GM21423 (cell line): Measurements from ENCODE around the gene CRYGC.
"Not testable (repeated sequence)": the region's sequence is repeated elsewhere in the genome, so short reads cannot be mapped to it uniquely, and the experiment has no call there.

Experiments
- ATAC-seq: cut with Tn5 transposase; IDR thresholded peaks from one replicate; pipeline ENCODE4 v1.9.1; 2021; ENCODE audit warnings: mild to moderate bottlenecking, moderate library complexity; ENCODE audit not compliant: unreplicated experiment

CRYGC gene

DNA sequence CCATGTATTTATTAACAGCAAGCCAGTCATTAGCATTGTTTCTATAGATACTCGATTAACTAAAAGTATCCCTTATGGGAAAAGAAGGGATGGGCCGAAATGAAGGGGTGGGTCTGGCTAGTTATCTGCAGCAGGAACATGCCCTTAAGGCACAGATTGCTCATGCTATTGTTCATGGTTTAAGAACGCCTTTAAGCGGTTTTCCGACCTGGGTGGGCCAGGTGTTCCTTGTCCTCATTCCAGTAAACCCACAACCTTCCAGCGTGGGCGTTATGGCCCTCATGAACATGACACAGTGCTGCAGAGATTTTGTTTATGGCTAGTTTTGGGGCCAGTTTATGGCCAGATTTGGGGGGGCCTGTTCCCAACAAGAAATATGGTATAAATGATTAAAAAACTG, 8.7 kb upstream of the CRYGC start:
- ATAC-seq = not testable (repeated sequence)

GRCh38 chr2:208136716-208137094, 7.1 kb upstream of the CRYGC start:
- no peak for ATAC-seq

- no peak for ATAC-seq
Measured at GRCh38 chr2:208135794-208136715, 6.4 kb upstream of the CRYGC start.

DNA sequence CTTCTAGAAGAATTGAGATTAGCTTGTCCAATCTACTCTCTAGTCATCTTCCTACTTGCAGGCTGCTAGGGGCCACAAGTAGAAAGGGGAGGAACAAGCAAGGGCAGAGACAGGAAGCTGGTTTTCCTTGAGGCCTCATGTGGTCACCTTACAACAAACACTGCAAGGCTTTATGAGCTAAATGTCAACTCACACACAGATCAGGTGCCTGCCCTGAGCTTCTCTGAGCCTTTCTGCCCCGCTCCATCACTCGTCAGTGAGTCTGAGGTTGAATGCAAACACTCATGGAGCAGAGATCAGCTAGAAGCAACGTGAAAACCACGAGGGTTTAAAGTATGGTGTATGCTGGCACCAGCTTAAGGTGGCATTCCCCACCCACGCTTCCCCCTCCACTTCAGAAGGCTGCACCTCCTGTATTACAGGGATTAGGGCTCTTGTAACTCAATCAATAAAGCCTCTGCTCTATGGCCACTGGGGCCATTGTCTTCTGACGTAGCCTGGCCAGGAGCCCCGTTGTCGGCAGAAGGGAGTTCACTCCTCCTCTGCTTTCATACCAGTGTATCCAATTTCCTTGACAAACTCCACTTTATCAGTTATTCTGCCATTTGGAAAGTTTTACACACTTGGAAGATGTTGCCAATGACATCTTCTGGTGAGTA, 5.4 kb upstream of the CRYGC start:
- peak; percentile 51 for ATAC-seq

GRCh38 chr2:208130712-208131110, 1.1 kb upstream of the CRYGC start:
- no peak for ATAC-seq

DNA sequence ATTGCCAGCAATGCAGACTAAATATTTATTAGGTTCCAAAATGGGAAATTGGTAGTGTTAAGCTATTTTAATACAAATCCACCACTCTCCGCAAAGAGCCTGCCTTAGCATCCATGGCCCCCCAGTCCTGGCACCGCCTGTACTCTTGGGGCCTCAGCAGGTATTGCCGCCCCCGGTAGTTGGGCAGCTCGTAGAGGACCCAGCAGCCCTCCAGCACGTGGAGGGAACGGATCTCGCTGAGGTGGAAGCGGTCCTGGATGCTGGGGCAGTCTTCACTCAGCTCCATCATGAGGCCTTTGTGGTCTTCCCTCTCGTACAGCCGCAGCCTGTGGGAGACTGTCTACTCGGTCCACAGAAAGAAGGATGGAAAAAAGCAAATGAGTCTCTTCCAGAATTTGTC, 1.5 kb downstream of the CRYGC start:
- no peak for ATAC-seq

GRCh38 chr2:208127090-208127489, 2.5 kb downstream of the CRYGC start:
- ATAC-seq = no peak

GRCh38 chr2:208125251-208125650, 4.4 kb downstream of the CRYGC start:
- no peak for ATAC-seq

DNA sequence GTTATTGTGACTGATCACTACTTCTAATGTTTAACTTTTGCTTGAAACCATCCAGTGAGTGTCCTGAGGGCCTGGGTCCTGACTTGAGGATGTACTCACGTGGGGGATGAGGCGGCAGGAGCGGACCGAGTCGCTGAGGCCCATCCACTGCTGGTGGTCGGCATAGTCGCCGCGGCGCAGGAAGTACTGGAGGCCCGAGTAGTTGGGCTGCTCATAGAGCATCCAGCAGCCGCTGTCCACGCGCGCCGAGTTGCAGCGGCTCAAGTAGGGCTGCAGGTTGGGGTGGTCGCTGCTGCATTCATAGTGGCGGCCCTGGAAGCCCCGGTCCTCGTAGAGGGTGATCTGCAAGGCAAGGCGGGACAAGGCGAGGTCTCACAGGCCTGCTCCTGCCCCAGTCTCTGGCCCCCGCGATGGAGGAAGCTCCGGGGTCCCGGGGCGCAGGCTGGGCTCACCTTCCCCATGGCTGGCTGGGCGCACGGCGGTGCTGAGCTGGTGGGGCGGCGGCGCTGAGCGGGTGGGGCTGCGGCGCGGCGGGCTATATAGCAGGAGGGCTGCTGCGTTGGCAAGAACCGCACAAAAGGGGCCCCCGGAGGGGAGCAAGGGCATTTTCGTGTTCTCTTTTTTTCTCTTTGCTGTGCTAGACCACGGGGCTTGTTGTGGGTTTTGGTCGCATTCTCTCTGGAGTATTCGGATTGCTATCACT, 5.5 kb downstream of the CRYGC start, which contains the start of gene CRYGD:
CRYGD (minus strand) TSS at position 512 of the 703 bp plus-strand sequence; CDS start at position 461, 51 bp downstream.
- ATAC-seq = not testable (repeated sequence)

DNA sequence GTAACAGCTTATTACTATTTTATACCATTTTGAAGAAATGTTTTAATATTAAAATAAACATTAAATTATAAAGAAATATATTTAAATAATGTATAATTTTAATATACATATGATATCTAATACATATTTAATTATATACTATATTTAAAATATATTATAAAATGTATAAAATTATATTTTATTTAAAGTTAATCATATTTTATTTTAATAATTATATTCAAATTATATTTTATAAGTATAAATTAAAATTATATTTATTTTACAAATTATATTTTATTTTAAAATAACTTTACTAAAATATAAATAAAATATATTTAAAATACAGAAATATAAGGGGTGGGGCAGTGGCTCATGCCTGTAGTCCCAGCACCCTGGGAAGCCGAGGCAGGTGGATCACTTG, 7.4 kb downstream of the CRYGC start:
- ATAC-seq = no peak

DNA sequence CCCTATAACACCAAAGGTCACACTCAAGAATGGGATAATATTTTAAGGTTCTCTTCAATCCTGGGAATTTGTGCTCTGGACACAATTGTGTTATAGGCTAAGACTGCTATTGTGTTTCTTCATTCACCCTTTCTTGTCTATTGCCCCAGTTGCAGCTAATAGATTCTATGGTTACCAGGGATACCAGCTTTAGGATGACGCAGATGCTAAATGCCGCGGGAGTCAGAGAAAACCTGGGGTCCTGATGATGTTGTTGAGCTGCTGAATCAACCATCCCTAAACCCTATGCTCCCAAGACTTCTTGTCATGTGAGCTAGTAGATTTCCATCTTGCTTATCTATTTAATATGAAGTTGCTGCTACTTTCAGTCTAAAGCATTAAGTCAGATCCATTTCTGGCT, 10.7 kb downstream of the CRYGC start:
- ATAC-seq = no peak

DNA sequence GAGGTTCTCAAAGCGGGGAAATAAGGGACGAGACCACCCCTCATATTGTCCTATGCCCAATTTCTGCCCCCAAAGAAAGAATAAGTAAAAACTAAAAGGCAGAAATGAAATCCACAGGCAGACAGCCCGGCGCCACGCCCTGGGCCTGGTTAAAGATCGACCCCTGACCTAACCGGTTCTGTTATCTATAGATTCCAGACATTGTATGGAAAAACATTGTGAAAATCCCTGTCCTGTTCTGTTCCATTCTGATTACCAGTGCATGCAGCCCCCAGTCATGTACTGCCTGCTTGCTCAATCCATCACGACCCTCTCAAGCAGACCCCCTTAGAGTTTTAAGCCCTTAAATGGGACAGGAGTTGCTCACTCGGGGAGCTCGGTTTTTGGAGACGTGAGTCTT, 12.2 kb downstream of the CRYGC start:
- not testable (repeated sequence) for ATAC-seq

DNA sequence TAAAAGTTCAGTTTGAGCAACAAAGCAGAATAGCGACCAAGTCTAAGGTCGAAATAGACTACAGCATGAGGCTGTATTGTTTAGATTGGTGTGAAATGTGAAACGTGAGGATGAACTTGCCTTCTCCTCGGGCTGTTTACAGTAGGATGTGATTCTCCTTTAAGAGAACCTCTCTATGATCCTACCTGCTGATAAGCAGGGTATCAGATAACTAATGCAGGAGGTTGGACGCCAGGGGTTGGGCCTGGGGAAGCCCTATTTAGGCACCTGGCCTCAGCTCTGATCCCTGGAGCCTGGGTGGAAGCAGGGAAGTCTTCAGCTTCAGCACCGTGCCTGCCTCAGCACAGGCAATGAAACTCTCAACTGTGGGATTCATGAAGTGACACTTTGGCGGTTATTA, 16.7 kb downstream of the CRYGC start:
- ATAC-seq = no peak

DNA sequence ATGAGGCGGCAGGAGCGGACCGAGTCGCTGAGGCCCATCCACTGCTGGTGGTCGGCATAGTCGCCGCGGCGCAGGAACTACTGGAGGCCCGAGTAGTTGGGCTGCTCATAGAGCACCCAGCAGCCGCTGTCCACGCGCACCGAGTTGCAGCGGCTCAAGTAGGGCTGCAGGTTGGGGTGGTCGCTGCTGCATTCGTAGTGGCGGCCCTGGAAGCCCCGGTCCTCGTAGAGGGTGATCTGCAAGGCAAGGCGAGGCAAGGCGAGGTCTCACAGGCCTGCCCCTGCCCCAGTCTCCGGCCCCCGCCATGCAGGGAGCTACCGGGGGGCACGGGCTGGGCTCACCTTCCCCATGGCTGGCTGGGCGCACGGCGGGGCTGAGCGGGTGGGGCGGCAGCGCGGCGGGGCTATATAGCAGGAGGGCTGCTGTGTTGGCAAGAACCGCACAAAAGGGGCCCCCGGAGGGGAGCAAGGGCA, 17.3 kb downstream of the CRYGC start:
- not testable (repeated sequence) for ATAC-seq

- ATAC-seq = no peak
Measured at GRCh38 chr2:208103616-208104015, 26.0 kb downstream of the CRYGC start.

GRCh38 chr2:208101716-208102631, 27.7 kb downstream of the CRYGC start:
- no peak for ATAC-seq

- ATAC-seq = no peak
Measured at GRCh38 chr2:208099682-208100470, 29.8 kb downstream of the CRYGC start.

DNA sequence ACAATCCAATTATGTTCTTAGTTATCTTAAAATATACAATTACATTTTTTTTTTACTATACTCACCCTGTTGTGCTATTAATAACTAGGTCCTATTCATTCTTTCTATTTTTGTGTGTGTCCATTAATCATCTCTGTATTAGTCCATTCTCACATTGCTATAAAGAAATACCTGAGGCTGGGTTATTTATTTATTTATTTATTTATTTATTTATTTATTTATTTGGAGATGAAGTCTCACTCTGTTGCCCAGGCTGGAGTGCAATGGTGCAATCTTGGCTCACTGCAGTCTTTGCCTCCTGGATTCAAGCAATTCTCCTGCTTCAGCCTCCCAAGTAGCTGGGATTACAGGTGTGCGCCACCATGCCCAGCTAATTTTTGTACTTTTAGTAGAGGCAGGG, 30.9 kb downstream of the CRYGC start:
- ATAC-seq = not testable (repeated sequence)

DNA sequence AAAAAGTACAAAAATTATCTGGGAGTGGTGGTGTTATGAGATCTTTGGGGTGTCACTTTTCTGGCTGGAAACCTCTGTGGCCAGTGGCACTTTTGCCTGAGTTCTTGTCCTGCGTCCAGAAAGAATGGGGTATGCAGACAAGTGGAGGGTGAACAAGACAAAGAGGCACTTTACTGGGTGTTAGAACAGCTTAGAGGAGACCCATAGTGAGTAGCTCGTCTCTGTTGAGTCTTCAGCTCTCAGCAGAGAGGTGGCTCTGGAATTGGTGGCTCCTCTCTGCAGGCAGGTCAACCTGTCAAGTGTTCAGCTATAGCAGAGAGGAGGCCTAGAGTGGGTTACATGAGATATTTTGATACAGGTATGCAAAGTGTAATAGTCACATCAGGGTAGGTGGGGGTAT, 31.4 kb downstream of the CRYGC start:
- ATAC-seq = no peak

- no peak for ATAC-seq
Measured at GRCh38 chr2:208097801-208098200, 31.8 kb downstream of the CRYGC start.
